OCI-LY7 (cell line): ENCODE measurements around the gene RNF167. TPM values are rescaled to one million over a fixed set of nuclear protein-coding genes. Genes with fewer than 3 reads are reported as not detected.

Experiments used
- BruUV-seq: library from RNA; stranded (reverse); fragments of 400-500 nt; replicated peaks from 2 replicates; lab custom pipeline; 2021; lab: Mats Ljungman, UMichigan
- CTCF ChIA-PET: fragments of 300-600 bp; sonication (Branson Sonifier 250); formaldehyde crosslinking; loops from one replicate; lab custom pipeline; 2022; ENCODE audit warnings: antibody characterized with exemption; ENCODE audit not compliant: unreplicated experiment; lab: Charles Lee
- POLR2A ChIA-PET: fragments of 300-600 bp; sonication (Branson Sonifier 250); formaldehyde crosslinking; loops from one replicate; lab custom pipeline; 2022; ENCODE audit warnings: antibody characterized with exemption; lab: Charles Lee
- DNase-seq: peaks from one replicate; pipeline ENCODE4 v3.0.0-alpha.2; 2015; ENCODE audit warnings: low spot score
- H2AFZ ChIP-seq: fragments of 200-600 bp; sonication (generic), shearing (Covaris generic); 2 replicates; pipeline ENCODE4 v1.6.1; 2014; ENCODE audit warnings: mild to moderate bottlenecking, antibody characterized with exemption, low read length, moderate library complexity
- H3K27ac ChIP-seq: fragments of 200-600 bp; sonication (generic); 2 replicates; pipeline ENCODE4 v1.5.1; 2014; ENCODE audit warnings: mixed run types, low read depth, mild to moderate bottlenecking, moderate library complexity, low read length, inconsistent platforms; ENCODE audit not compliant: poor library complexity, severe bottlenecking
- H3K36me3 ChIP-seq: fragments of 200-600 bp; sonication (generic); 2 replicates; pipeline ENCODE4 v1.6.1; 2014; ENCODE audit warnings: mild to moderate bottlenecking, antibody characterized with exemption, low read length, moderate library complexity, mixed read lengths; ENCODE audit not compliant: insufficient read depth
- H3K4me1 ChIP-seq: fragments of 200-600 bp; sonication (generic); 2 replicates; pipeline ENCODE4 v1.5.1; 2014; ENCODE audit warnings: mild to moderate bottlenecking, low read length; ENCODE audit not compliant: insufficient read depth, poor library complexity, severe bottlenecking
- H3K4me2 ChIP-seq: fragments of 200-600 bp; sonication (generic); 2 replicates; pipeline ENCODE4 v1.6.1; 2014; ENCODE audit warnings: mild to moderate bottlenecking, low read length
- H3K4me3 ChIP-seq: fragments of 200-600 bp; sonication (generic); 2 replicates; pipeline ENCODE4 v1.5.1; 2014; ENCODE audit warnings: mild to moderate bottlenecking, low read depth, low read length; ENCODE audit not compliant: poor library complexity, severe bottlenecking
- H3K79me2 ChIP-seq: fragments of 200-600 bp; sonication (generic); 2 replicates; pipeline ENCODE4 v1.6.1; 2016; ENCODE audit warnings: low read depth, mild to moderate bottlenecking, low read length, moderate library complexity, mixed read lengths; ENCODE audit not compliant: insufficient read depth
- H3K9me2 ChIP-seq: fragments of 200-600 bp; sonication (generic); 2 replicates; pipeline ENCODE4 v1.6.1; 2016; ENCODE audit warnings: mild to moderate bottlenecking, low read length, mixed read lengths; ENCODE audit not compliant: insufficient read depth
- H3K9me3 ChIP-seq: fragments of 200-600 bp; sonication (generic); 2 replicates; pipeline ENCODE4 v1.6.1; 2014; ENCODE audit warnings: mild to moderate bottlenecking, mixed run types, low read length, mixed read lengths
- H4K20me1 ChIP-seq: fragments of 200-600 bp; sonication (generic); 2 replicates; pipeline ENCODE4 v1.6.1; 2014; ENCODE audit warnings: mild to moderate bottlenecking, antibody characterized with exemption, low read length, moderate library complexity, mixed read lengths; ENCODE audit not compliant: insufficient read depth
- CTCF ChIP-seq: fragments of 200-600 bp; sonication (generic); conservative IDR thresholded peaks from 2 replicates; pipeline ENCODE4 v1.5.1; 2014; ENCODE audit warnings: mild to moderate bottlenecking, antibody characterized with exemption, low read length, moderate library complexity, mixed read lengths
- EZH2phosphoT487 ChIP-seq: fragments of 200-600 bp; sonication (generic); IDR thresholded peaks from 2 replicates; pipeline ENCODE4 v1.6.1; 2018; ENCODE audit warnings: low read depth, borderline replicate concordance, mild to moderate bottlenecking, mixed run types, antibody characterized with exemption, low read length, moderate library complexity, mixed read lengths
- intact Hi-C: fragments of 100-400 bp; cut with micrococcal nuclease; formaldehyde crosslinking; loops from one replicate; pipeline ENCODE4 v1.10.0; 2022; ENCODE audit not compliant: unreplicated experiment
- total RNA-seq, 2 experiments: library from RNA; depleted of rRNA in 1 of 2; stranded (reverse); fragments of >200 nt in 1 of 2; shearing (Covaris generic) in 1 of 2; gene quantifications; 2 replicates each; pipeline ENCODE4 v1.2.3, GENCODE V29; 2014 to 2022

RNF167 gene
- total RNA-seq, 2 experiments from 2014 or later = 46.5 to 124 TPM

GRCh38 chr17:4959261-4959965, 19.3 kb downstream of the RNF167 start:
- H3K4me1 ChIP-seq = peaks cover 7% of the 10 kb centered on the region
- H3K4me3 ChIP-seq = no peak overlapping the region
- no peaks in the 10 kb centered on the region for H3K79me2 ChIP-seq
- TSS peak; percentile 88 for BruUV-seq
- H3K27ac ChIP-seq = no peak overlapping the region
- TF ChIP-seq CTCF = no peak
- no peak for TF ChIP-seq EZH2phosphoT487
- H3K36me3 ChIP-seq = peaks cover 14% of the 10 kb centered on the region
- no peak for DNase-seq
- ChIA-PET CTCF (no interaction called here), POLR2A (interaction anchor here (1.1 kb wide), 1 partner anchor 37 kb away, joined by 3 read pairs; no protein-coding TSS in a partner anchor)
- no peak overlapping the region for H2AFZ ChIP-seq
- H4K20me1 ChIP-seq = no peaks in the 10 kb centered on the region
- H3K9me3 ChIP-seq = no peaks in the 10 kb centered on the region
- intact Hi-C loops = no loop called here
- no peaks in the 10 kb centered on the region for H3K9me2 ChIP-seq
- no peak overlapping the region for H3K4me2 ChIP-seq

GRCh38 chr17:4960279-4960922, 20.3 kb downstream of the RNF167 start:
- Histone ChIP-seq H4K20me1 (no peaks in the 10 kb centered on the region), H3K4me3 (no peak overlapping the region), H3K27ac (no peak overlapping the region), H3K9me3 (no peaks in the 10 kb centered on the region), H3K4me2 (no peak overlapping the region), H3K79me2 (peaks cover 1% of the 10 kb centered on the region; the same call in 1 of the 2 replicates), H3K36me3 (peaks cover 18% of the 10 kb centered on the region), H3K4me1 (peaks cover 7% of the 10 kb centered on the region), H3K9me2 (no peaks in the 10 kb centered on the region), H2AFZ (no peak overlapping the region)
- CTCF ChIA-PET = no interaction called here
- POLR2A ChIA-PET = no interaction called here
- intact Hi-C loops = no loop called here
- no peak for TF ChIP-seq EZH2phosphoT487
- no peak for TF ChIP-seq CTCF
- DNase-seq = no peak
- no TSS peak for BruUV-seq
